ENCODE measurements around the gene SUOX.
"Not testable (repeated sequence)": the region's sequence is repeated elsewhere in the genome, so short reads cannot be mapped to it uniquely, and the experiment has no call there.

The SUOX gene

DNA sequence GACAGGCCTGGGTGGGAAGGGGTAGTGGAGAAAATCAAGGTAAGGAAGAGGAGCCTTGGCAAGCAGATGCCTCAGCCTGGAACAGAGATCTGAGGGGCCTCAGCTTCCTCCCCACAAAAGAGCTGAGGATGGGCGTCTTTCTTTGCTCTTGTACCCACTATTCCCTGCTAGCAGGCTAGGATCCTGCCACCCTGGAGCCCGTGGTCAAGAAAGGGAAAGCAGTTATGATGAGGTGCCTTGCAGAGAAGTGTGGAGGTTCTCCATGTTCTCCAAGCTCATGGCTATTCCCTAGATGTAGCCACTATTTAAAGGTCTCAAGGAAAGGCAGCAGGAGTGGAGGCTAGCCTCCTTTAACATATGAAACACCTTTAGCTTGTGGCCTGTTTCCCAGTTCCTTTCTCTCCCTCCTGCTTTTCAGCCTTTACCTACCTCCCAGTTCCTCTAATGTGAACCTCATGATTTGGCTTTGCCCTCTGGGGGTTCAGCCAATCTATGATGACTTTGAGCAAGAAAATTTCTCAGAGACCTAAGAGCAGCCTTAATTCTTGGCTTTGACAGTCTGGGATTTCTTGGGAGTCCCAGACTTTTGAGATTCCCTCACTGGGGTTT, 24.9 kb downstream of the SUOX start:
- no peak for DNase-seq

DNA sequence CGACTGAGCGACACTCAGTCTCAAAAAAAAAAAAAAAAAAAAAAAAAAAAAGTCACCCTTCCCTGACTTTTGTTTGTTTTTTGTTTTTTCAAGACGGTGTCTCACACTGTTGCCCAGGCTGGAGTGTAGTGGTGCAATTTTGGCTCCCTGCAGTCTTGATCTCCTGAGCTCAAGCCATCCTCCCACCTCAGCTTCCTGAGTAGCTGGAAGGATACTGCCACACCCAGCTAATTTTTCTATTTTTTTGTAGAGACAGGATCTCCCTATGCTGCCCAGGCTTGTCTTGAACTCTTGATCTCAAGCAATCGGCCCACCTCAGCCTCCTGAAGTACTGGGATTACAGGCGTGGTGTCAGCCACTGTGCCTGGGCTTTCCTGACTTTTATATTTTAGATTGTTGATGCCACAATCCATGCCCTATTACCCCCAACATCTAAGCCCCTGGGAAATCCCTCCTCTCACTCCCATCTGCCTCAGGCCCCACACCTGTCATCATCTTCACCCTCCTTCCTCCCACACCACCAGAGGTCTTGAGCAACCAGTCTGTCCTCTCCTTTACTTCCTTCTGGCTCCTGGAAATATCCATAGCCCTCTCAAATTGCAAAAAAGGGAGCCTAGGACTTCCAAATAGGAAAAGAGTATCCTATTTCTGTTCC, 31.6 kb downstream of the SUOX start:
- no peak for DNase-seq

DNA sequence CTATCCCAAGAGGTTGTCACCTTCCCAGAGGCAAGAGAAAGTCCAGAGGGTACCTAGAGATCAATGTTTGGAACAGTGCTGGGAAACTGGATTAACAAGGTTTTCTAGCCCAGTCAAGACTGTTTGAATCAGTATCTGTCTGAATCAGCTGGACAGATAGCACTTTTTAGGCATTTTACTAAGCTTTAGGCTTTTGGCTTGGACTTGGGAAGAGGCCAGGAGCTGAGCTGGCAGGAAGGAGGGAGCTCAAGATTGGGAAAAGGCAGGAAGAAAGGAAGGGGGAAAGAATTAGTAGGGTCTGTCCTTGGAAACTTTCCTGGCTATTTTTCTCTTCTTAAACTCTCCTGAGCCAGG, 32.1 kb downstream of the SUOX start:
- no peak for DNase-seq

DNA sequence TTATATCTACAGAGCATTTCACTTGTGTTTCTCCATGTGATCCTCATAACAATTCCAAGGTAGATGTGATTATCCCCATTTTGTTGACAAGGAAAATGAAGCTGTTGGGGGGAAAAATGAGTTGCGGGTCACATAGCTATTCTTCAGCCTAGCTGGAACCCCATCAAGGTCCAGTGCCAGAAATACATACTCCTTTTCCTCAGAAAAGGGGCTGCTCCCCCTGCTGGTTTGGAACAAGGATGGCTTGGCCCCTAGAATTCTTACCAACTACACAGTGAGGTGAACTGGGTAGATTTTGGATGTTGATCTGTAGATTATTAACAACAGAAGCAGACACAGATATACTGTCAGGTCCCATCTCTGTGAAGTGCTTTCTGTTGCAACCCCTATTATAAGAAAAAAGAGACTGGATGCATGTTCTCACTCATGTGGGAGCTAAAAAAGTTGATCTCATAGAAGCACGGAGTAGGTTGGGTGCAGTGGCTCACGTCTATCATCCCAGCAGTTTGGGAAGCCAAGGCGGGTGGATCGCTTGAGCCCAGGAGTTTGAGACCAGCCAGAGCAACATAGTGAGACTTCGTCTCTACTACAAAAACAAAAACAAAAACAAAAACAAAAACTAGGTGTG, 32.7 kb downstream of the SUOX start:
- peak; percentile 48 to 55 for DNase-seq

DNA sequence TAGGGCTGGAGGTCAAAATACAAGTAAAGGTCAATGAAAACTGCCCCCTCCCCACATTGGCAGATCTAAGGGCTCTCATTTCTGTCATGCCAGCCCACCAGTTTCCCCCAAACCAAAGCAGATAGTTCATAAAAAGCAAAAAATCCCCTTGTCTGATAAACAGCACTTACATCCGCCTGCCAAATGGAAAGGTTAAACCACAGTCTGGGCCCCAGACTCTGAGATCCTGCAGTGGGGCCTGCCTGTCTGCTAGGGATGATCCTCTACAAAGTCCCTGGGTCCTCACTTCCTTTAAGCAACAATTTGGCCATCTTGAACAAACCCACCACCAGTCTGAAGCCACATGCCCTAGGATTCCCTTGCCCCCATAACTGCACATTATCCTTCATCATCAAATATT, 34.9 kb downstream of the SUOX start:
- peak in 1 of 2 donors; percentile 10 for DNase-seq

DNA sequence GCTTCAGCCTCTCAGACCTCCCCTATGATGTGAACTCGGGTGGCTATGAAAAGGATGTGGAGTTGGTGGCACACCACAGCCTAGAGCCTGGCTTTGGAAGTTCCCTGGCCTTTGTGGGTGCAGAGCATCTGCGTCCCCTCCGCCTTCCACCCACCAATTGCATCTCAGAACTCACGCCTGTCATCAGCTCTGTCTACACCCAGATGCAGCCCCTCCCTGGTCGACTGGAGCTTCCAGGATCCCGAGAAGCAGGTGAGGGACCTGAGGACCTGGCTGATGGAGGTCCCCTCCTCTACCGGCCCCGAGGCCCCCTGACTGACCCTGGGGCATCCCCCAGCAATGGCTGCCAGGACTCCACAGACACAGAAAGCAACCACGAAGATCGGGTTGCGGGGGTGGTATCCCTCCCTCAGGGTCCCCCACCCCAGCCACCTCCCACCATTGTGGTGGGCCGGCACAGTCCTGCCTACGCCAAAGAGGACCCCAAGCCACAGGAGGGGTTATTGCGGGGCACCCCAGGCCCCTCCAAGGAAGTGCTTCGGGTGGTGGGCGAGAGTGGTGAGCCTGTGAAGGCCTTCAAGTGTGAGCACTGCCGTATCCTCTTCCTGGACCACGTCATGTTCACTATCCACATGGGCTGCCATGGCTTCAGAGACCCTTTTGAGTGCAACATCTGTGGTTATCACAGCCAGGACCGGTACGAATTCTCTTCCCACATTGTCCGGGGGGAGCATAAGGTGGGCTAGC, 37.7 kb downstream of the SUOX start:
- peak; percentile 15 to 44 for DNase-seq

DNA sequence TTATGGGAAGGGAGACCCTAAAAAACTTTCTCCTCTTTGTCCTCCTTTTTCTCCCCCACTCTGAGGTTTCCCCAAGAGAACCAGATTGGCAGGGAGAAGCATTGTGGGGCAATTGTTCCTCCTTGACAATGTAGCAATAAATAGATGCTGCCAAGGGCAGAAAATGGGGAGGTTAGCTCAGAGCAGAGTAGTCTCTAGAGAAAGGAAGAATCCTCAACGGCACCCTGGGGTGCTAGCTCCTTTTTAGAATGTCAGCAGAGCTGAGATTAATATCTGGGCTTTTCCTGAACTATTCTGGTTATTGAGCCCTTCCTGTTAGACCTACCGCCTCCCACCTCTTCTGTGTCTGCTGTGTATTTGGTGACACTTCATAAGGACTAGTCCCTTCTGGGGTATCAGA, 40.1 kb downstream of the SUOX start:
- DNase-seq, result no peak

DNA sequence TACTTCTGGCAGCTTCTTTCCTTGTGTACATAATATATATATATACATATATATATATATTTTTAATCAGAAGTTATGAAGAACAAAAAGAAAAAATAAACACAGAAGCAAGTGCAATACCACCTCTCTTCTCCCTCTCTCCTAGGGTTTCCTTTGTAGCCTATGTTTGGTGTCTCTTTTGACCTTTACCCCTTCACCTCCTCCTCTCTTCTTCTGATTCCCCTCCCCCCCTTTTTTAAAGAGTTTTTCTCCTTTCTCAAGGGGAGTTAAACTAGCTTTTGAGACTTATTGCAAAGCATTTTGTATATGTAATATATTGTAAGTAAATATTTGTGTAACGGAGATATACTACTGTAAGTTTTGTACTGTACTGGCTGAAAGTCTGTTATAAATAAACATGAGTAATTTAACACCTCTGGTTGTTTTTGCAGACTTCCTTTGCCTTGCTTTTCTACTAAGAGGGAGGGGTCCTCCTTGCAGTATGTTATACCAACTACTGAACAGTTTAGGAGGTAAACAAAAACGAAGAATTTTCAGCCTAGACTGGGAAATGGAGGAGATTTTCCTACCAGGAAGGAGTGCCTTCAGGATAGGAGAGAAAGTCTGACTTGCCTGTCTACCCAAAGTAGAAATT, 41.1 kb downstream of the SUOX start:
- no peak for DNase-seq

DNA sequence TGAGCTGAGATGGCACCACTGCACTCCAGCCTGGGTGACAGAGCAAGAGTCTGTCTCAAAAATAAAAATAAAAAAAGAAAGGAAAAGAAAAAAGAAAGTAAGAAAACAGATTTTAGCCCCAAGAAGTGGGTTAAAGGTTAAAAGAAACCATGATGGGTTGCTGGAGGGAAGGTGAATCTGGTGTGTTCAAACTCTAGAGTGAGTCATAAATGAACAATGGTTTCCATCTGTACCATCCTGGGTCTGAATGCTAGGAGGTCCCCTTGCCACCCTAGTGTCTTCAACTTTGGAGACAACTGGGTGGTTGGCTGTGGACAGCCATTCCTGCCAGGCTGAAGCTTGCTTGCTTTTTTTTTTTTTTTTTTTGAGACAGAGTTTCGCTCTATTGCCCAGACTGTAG, 43.1 kb downstream of the SUOX start:
- no peak for DNase-seq

DNA sequence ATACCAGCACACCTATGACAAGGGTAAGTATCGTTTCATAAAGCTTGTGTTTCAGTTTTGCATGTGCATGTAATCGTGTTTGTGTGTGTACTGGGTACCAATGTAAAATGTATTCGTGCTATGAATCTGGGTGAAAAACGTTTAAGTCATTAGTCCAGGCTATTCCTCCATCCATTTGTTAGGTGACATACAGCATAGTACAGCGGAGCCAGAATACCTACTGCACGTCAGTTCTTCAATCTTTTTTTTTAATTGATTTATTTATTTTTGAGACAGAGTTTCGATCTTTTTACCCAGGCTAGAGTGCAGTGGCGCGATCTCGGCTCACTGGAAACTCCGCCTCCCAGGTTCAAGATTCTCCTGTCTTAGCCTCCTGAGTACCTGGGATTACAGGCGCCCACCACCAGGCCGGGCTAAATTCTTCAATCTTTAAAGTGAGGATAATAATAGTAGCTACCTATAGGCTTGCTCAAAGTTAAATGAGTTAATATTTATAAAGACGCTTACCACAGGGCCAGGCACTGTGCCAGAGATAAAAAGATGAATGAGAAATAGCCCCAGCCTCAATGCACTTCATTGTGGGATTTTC, 44.0 kb downstream of the SUOX start:
- DNase-seq, result no peak

DNA sequence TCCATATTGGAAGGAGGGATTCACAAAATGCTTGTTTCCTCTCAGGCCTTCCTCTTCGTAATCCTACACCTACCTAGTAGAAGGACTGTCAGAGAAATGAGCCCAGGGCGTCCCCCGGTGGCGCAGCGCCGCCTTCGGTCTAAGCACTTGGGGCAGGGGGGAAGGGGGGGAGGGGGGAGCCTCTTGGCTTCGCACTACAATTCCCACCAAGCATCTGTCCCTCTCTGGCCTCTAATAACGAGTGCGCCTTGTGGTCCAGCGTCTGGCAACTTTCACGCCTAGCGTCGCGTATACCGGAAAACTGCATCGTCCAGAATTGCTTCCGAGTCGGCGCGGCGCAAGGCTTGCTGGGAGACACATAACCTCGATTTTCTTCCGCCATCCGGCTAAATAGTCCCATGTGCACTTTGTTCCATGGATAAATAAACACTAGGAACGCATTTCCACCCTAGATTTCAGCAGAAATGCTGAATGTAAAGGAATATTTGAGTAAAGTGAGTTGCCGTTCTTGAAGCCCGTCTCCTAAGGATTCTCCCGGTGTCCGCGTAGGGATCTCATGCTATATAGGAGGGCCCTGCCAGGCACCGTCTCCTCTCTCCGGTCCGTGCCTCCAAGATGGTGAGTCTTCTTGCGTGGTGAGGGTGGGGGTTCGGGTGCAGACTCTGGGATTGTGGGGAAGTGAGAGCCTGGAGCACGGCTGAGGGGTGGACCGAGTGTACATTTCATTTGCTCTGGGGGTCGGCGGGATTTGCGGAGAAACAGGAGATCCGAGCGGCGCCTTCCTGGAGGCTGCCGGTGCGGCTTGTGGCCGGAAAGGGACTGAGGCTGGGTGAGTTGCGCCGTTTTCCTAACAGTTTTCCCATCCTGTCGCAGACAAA, 44.7 kb downstream of the SUOX start, which contains the start of gene RPS26:
Gene RPS26 (plus strand): TSS at position 367 of the 878 bp plus-strand sequence. CDS start 249 bp downstream, at position 616.
- DNase-seq, result peak; percentile 97

DNA sequence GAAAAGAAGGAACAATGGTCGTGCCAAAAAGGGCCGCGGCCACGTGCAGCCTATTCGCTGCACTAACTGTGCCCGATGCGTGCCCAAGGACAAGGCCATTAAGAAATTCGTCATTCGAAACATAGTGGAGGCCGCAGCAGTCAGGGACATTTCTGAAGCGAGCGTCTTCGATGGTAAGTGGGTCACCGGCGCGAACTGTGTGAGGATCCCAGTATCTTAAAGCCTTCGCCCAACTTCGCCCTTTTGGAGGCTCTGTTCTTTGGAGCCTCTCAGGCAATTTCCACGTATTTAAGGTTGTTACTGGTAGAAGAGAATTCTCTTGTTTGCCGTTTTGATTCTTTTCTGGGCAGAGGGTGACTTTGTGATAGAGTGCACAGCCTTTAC, 45.3 kb downstream of the SUOX start:
- not testable (repeated sequence) for DNase-seq

DNA sequence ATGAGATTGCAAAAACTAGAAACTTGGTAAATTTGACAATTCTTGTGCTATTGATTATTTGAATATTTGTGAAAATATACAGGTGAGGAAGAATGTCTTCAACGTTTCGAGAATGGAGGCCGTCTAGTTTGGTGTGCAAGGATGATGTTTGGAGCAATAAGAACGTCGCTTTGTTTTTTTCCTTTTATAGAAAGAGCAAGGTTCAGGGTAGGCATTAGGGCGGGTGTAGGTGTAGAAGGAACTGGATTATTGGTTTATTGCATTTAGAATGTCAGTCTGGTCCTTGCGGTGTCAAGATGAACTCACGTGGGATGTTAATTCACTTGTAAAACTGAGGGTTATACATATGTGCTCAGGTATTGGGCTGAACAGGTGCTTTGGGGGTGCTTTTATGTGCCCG, 45.8 kb downstream of the SUOX start:
- DNase-seq, result no peak

DNA sequence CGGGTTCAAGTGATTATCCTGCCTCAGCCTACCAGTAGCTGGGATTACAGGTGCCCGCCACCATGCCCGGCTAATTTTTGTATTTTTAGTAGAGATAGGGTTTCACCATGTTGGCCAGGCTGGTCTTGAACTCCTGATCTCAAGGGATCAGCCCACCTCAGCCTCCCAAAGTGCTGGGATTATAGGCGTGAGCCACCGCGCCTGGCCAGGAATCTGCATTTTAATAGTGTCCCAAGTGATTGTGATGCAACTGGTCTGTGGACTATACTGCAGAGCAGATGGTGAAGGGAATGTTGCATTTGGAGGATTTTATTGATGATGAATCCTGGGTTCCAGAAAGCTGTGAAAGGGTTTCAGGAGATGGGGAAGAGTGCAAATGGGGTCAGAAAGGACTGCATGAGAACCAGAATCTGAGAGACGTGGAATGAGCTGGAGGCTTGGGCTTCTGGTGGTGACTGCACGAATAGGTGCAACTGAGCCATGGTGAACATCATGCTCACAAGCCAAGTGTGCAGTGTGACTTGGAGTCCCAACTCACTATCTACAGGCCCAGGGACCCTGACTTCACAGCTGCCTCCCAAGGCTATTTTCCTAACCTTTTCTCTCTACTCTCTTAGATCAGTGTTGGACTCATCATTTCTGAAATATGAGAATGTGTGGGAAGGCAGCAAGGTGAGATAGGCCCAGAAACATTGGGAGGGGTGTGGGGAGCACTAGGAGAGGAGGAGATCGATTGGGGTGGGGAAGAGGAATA, 49.1 kb downstream of the SUOX start:
- no peak for DNase-seq

DNA sequence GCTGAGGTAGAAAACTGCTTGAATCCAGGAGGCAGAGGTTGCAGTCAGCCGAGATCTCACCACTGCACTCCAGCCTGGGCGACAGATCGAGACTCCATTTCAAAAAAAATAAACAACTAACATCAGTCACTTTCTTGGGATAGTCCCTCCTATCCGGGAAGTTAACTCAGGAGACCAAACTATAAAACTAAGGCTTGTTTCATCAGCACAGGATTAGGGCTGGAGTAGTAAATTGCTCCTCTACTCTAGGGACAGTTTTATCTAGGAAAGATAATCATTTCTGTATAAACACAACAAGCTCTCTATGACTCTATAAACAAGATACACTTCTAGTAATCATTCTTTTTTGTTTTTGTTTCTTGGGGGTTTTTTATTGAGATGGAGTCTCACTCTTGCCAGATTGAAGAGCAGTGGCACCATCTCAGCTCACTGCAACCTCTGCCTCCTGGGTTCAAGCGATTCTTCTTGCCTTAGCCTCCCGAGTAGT, 56.4 kb downstream of the SUOX start:
- no peak for DNase-seq

Measured in CD4-positive, alpha-beta T cell treated with Interleukin-1 beta for 1 hour (primary cell).